Embryonic facial prominence (tissue), 1 donor: Measurements from ENCODE around the gene EEF1B2.
"Not testable (repeated sequence)": the region's sequence is repeated elsewhere in the genome, so short reads cannot be mapped to it uniquely, and the experiment has no call there.

Experiments used
- DNase-seq: peaks from one replicate; pipeline ENCODE4 v3.0.0-alpha.2; 2016; ENCODE audit errors: extremely low spot score

The EEF1B2 gene

GRCh38 chr2:206164261-206164862 is 4.7 kb downstream of the EEF1B2 start:
- DNase-seq = no peak

DNA sequence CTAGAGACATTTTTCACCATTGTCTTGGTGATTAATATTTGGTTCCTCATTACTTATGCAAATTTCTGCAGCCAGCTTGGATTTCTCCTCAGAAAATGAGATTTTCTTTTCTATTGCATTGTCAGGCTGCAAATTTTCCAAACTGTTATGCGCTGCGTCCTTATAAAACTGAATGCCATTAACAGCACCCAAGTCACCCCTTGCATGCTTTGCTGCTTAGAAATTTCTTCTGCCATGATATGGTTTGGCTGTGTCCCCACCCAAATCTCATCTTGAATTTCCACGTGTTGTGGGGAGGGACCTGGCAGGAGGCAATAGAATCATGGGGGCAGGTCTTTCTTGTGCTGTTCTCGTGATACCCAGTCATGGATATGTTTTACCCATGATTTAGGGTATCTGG is 8.5 kb downstream of the EEF1B2 start:
- DNase-seq = not testable (repeated sequence)

- DNase-seq = not testable (repeated sequence)
These were observed 12.1 kb downstream of the EEF1B2 start for GRCh38 chr2:206171624-206172397.

DNA sequence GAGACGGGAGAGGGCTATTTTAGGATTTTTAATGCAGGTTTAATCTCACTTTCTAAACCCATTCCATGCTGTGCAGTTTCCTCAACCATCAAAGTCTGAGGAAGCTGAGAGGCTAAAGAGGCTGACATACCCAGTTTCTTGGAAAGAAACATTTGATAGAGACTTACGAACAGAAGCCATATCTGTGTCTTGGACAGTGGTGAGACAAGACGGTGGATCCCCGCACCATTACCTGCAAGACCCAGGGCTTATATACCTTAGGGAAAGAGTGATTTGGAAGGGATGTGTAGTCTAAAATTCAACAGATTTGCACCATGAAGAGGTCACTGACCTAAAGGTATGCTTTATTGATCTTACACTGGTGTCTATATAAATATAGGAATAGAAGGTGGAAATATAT is 13.5 kb downstream of the EEF1B2 start:
- no peak for DNase-seq

GRCh38 chr2:206176121-206176520 is 16.4 kb downstream of the EEF1B2 start:
- no peak for DNase-seq

GRCh38 chr2:206176901-206177300 is 17.2 kb downstream of the EEF1B2 start:
- no peak for DNase-seq

GRCh38 chr2:206181526-206181925 is 21.8 kb downstream of the EEF1B2 start:
- not testable (repeated sequence) for DNase-seq

GRCh38 chr2:206189691-206190090 is 30.0 kb downstream of the EEF1B2 start:
- no peak for DNase-seq

GRCh38 chr2:206190111-206190510 is 30.4 kb downstream of the EEF1B2 start:
- no peak for DNase-seq

GRCh38 chr2:206190689-206191088 is 31.0 kb downstream of the EEF1B2 start:
- DNase-seq = no peak

DNA sequence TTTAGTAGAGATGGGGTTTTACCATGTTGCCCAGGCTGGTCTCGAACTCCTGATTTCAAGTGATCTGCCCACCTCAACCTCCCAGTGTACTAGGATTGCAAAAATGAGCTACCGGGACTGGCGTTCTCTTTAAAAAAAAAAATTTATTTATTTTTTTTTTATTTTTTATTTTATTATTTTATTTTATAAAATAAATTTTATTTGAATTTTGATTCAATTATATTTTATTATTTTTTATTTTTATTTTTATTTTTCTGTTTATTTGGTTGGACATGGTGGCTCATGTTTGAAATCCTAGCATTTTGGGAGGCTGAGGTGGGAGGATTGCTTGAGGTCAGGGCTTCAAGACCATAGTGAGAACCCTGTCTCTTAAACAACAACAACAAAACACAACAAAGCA is 32.5 kb downstream of the EEF1B2 start:
- no peak for DNase-seq

- no peak for DNase-seq
These were observed 34.1 kb downstream of the EEF1B2 start for GRCh38 chr2:206193671-206194357.

DNA sequence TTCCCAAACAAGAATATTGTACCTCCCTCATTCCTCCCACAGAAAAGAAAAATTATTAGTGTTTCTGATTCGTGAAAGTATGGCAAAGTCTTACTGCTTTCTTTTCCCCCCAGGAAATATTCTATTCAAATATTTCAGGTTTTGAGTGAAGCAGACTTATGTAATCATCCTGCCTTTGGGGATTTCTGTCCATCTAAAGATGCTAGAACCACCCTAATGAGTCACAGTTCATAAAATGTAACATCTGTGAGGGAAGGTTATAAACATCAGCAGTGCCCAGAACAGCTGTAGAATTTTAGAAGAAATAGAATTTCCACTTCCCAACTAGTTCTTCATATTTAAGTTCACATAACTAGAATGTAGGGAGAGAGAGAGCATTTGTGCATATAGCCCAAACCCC is 39.0 kb downstream of the EEF1B2 start:
- DNase-seq = no peak

DNA sequence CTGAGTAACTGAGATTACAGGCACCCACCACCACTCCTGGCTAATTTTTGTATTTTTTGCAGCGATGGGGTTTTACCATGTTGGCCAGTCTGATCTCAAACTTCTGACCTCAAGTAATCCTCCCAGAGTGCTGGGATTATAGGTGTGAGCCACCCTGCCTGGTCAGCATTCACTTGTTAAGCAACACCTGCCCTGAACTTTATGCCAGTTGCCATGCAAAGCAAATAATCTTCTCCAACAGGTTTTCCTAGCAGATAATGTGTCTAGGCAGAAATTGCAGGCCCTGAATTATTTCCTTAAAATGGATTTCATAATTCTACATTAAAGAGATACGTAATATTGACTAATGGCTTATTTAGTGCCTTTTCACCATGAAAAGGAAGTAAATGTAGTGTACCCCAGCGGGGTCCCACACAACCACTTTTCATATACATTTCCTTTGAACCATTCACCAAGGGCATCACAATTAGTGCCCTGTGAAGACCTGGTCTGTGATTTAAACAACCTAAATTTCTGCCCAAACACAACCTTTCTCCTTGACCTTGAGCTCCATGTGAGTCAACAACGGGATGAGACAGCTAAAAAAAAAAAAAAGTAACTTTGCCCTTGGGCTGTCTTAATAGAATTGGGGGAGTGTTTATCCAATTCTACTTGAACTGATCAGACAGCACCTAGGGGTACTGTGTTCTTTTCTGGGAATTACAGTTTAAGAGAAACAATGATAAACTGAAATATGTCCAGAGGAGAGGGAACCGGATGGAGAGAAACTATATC is 41.6 kb downstream of the EEF1B2 start:
- no peak for DNase-seq

GRCh38 chr2:206202446-206202845 is 42.8 kb downstream of the EEF1B2 start:
- DNase-seq = no peak

DNA sequence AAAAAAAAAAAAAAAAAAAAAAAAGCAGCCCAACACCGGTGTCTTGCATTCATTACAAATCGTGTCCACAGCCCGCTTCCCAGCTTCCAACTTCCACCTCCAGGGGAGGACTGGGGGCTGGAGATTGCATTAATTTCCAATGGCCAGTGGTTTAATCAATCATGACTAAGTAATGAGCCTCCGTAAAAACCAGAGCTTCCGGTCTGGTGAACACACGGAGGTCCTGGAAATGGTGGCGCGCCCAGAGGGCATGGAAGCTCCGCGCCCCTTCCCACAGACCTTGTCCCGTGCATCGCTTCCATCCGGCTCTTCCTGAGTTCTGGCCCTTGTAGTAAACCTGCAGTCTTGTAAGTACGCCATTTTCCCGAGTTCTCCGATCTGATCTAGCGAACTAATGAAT is 43.6 kb downstream of the EEF1B2 start:
- no peak for DNase-seq

DNA sequence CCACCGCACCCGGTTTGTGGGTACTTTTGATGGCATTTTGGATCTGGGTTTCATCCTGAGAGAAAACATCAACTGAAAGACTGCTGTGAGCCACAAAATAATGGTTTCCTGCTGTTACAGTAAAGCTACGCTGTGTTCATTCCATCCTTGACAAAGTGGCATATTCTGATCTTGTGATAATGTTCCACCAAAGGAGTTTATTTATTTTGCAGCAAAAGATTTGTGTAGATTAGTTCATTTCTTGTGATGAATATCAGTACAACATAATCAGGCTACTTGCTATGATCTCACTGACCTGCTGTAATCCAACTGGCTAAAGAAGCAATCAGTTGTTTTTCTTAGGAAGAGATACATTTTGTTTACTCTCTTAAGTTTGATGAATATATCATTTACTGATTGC is 45.0 kb downstream of the EEF1B2 start:
- DNase-seq = no peak

DNA sequence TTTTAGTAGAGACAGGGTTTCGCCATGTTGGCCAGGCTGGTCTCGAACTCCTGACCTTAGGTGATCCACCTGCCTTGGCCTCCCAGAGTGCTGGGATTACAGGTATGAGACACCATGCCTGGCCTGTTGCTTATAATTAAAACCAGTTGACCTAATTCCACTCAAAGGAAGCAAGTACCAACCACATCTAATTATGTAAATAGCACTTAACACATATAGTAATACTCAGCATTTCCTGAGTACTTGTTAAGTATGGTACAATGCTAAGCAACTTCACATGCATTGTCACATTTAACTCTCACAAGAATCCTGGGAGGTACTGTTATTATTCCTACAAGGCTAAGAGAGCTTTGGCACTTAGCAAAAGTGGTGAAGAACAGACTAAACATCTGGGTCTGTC is 47.6 kb downstream of the EEF1B2 start:
- not testable (repeated sequence) for DNase-seq

GRCh38 chr2:206208900-206209299 is 49.2 kb downstream of the EEF1B2 start:
- no peak for DNase-seq

- DNase-seq = no peak
These were observed 52.1 kb downstream of the EEF1B2 start for GRCh38 chr2:206211657-206212255.
